ENCODE measurements around the gene KDM1A.

The KDM1A gene

DNA sequence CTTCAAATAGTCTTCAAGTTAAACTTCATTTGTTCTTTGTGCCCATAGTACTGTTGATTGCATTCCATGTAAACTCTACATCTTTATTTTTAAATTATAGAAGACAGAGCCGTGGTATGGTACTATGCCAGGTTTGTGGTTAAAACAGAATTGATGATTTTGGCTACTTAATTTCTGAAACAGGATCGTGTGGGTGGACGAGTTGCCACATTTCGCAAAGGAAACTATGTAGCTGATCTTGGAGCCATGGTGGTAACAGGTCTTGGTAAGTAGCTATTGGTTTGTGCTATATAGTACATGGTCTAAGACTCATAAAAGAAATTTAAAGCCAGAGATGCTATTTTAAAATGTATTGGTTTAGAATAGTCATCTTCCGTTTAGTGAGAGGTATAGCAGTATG lies 38.0 kb downstream of the KDM1A start:
- no peak for DNase-seq (ENCODE audit: low read depth)
- H3K4me3 ChIP-seq (ENCODE audit: low read depth, low read length) = no peak overlapping the region

DNA sequence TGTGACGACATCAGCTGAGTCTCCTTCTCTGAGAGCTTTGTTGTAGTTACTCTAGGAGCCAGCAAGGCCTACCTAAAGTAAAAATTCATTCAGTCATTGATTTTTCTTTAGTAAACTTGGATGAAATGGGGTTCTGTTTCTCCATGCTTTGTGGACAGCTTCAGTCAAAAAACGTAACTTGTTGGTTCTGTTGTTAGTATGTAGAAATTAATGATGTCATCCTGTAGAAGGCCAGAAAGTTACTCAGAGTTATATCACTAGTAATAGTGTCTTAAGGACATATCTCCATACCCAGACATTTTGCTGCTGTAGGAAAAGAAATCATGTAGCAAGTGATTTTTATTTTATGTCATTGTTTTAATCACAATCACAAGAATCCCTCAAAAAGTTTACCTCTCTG lies 43.0 kb downstream of the KDM1A start:
- no peak overlapping the region for H3K4me3 ChIP-seq (ENCODE audit: low read depth, low read length)
- DNase-seq (ENCODE audit: low read depth) = no peak

DNA sequence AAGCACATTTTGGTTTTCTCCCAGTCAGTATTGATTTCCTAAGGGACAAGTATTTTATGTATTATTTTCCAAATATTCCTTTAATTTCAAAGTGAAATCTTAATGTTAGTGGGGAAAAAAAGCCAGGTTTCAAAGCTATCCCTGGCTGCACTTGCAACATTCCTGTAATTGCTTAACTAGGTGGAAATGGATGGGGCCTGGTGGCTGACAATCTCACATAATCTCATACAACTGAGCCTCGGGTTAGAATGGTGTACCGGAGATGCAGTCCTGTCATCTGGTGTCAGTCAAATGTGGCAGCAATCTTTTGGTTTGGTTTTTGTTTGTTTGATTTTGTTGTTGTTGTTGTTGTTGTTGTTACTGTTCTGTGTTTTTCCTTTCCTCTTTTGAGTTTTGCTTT lies 46.1 kb downstream of the KDM1A start:
- DNase-seq (ENCODE audit: low read depth) = no peak
- no peak overlapping the region for H3K4me3 ChIP-seq (ENCODE audit: low read depth, low read length)

DNA sequence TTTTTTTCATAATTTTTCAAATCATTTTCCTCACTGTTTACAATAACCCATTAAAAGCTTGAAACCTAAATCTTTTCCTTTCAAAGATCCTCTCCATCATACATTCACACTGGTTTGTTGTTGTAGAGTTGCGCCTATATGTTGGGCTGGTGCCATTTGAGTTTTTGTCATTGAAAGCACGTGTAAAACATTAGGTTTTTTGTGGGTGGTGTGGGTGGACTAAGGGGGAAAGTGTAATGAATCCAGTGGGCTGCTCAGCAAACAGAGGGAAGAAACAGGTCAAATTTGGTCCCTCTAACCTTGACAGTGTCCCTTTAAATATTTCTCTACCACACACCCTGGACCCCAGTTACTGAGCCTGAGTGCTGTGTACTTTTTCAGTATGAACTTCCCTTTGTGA lies 46.8 kb downstream of the KDM1A start:
- no peak overlapping the region for H3K4me3 ChIP-seq (ENCODE audit: low read depth, low read length)
- DNase-seq (ENCODE audit: low read depth) = no peak

DNA sequence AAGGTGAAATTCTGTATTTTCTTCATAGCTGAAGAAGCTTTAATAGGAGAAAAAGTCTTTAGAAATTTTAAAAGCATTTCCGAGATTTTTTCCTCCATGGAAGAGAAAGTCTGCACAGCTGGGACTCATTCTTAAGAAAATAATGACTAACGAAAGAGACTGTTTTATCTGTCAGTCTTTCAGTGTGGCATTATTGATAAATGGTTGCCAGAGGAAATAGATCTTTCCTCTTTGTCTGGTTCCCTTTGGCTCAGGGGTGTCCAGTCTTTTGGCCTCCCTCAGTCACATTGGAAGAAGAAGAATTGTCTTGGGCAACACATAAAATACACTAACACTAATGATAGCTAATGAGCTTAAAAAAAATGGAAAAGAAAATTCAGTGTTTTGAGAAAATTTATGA lies 49.9 kb downstream of the KDM1A start:
- no peak overlapping the region for H3K4me3 ChIP-seq (ENCODE audit: low read depth, low read length)
- no peak for DNase-seq (ENCODE audit: low read depth)

DNA sequence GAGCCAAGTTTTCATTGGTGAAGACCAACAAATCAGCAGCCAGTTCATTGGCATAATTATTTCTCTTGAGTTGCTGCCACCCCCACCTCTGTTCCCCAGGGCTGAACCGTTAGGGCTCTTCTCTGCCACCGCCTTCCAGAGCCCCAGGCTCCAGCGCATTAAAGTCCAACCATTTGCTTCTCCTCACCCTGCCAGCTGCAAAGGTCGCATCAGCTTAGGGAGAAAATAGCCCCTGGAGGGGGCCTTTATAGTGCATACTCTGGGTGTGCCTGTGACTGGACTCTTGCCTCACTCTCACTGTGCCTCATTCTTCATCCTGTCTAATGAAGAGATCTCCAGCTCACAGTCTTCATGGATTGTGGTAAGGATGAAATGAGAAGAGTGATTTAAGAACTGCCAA lies 50.4 kb downstream of the KDM1A start:
- DNase-seq (ENCODE audit: low read depth) = no peak
- H3K4me3 ChIP-seq (ENCODE audit: low read depth, low read length) = no peak overlapping the region

DNA sequence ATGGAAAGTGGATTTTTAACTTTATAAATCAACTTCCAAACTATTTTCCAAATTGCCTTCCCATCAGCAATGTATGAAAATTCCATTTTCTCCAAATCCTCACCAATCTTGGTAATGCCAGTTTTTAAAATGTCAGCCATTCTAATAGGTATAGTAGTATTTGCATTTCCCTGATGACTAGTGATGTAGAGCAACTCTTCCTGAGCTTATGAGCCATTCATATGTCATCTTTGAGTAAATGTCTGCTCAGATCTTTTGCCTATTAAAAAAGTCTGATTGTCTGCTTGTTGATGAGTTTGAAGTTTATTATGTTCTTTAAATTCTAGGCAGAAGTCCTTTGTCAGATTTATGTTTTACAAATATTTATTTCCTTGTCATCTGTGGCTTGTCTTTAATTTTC lies 54.7 kb downstream of the KDM1A start:
- H3K4me3 ChIP-seq (ENCODE audit: low read depth, low read length) = no peak overlapping the region
- no peak for DNase-seq (ENCODE audit: low read depth)

DNA sequence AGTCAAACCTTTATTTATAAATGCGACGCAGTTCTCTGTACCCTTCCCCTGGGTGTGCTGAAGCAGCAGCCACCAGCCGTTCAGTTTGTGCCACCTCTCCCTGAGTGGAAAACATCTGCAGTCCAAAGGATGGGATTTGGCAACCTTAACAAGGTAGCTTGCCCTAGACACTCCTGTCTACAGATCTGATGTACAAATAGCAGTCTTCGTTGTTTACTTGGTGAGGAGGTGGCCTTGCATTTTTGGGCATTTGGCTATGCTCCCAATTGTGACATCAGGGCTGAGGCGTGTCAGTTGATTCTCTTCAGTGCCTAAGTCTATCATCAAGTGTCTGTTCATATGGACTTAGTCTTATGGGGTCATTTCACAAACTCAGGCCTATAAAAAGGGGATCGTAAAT lies 59.8 kb downstream of the KDM1A start:
- H3K4me3 ChIP-seq (ENCODE audit: low read depth, low read length) = no peak overlapping the region
- DNase-seq (ENCODE audit: low read depth) = no peak

DNA sequence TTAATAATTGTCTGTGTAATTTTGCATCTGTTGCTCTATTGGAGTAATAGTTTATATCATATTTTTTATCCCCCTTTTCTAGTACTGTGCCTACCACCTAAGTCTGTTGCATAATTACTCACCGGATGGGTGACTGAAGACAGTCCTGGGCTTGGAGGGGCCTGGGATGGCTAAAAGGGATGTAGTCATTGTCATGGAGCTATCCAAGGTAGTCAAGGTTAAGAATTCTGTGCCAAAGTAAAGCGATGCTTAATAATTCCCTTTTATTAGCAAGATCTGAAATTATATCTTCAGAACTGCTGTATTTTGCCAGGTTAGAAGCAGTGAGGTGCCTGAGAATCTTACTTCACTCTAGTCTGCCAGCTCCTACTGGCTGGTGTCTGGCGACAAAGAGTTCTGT lies 61.6 kb downstream of the KDM1A start:
- no peak overlapping the region for H3K4me3 ChIP-seq (ENCODE audit: low read depth, low read length)
- DNase-seq (ENCODE audit: low read depth) = no peak

DNA sequence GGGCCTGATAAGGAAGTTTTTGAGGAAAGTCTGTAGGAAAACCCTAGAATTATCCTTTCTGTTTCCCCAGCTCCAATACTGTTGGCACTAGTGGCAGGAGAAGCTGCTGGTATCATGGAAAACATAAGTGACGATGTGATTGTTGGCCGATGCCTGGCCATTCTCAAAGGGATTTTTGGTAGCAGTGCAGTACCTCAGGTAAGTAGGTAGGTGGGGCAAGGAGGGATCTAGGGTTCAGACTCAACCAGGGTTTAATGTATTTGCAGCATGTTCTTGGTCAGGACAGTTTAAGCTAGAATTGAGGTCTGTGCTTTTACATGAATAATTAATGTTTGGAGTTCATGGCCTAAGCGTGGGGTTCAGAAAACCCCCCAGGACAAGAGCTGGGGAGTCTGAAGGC lies 62.1 kb downstream of the KDM1A start:
- no peak for DNase-seq (ENCODE audit: low read depth)
- H3K4me3 ChIP-seq (ENCODE audit: low read depth, low read length) = no peak overlapping the region

DNA sequence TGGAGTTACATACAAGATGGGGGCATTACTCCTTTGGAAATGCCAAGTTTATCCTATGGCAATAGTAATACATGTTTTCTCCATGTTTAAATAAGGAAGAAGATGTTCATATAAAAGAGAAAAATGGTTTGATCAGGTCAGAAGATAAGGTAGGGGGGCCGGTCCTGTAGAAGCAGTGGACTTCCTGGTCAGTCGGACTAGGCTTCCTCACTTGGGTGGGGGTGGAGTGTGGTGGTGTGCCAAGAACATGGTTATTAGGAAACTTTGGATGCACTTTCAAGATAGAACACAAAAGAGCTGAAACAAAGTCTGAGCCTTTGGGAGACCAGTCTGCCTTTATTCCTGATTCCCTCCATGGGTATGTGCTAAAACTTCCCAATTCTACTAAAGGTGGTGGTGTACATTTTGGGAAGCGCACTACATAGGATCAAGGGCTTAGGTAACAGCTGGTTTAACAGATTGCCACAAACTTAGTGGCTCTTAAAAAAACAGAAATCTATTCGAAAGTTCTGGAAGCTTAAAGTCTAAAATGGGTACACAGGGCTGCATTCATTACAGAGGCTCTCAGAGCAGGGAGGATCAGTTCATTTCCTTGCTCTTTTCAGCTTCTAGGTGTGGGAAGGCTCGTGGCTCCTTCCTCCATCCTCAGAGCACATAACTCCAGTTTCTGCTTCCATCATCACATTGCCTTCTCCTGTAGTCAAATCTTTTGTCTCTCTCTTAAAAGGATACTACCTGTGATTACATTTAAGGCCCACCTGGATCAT lies 64.6 kb downstream of the KDM1A start:
- H3K4me3 ChIP-seq (ENCODE audit: low read depth, low read length) = no peak overlapping the region
- DNase-seq (ENCODE audit: low read depth) = no peak

DNA sequence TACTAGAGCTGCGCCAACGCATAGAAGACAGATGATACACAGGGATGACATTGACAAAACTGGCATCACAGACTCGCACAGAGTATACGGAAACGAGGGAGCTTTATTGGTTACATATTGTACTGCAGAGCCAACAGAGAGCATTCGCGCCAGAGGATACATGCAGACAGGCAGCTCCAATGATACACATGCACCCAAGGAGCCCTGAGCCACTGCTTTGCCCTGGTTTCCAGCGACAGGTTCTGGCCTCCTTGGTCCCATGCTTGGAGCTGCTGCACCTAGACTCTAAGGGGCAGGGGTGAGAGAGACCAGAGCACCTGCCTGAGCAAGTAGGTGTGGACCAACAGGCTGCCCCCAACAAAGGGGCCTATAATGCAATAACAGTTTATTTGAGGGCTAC lies 65.6 kb downstream of the KDM1A start:
- DNase-seq (ENCODE audit: low read depth) = no peak
- no peak overlapping the region for H3K4me3 ChIP-seq (ENCODE audit: low read depth, low read length)

DNA sequence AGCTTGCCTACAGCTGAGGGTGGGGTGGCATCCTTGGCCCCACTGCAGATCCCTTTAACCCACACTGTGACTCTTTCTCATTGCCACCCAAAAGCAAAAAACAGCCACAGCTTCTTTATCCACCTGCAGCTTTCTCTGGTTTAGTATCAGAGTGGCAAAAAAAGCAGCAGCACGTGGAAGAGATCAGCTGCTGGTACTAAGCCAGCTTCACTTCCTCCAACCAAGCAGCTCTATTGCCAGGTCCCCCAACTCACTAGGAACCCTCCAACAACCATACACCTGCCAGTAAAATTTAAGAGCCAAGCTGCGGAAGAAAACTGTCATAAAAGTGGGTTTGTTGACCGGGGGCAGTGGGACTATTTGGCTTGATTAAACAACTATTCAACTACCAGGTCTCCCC lies 66.4 kb downstream of the KDM1A start:
- no peak for DNase-seq (ENCODE audit: low read depth)
- no peak overlapping the region for H3K4me3 ChIP-seq (ENCODE audit: low read depth, low read length)

DNA sequence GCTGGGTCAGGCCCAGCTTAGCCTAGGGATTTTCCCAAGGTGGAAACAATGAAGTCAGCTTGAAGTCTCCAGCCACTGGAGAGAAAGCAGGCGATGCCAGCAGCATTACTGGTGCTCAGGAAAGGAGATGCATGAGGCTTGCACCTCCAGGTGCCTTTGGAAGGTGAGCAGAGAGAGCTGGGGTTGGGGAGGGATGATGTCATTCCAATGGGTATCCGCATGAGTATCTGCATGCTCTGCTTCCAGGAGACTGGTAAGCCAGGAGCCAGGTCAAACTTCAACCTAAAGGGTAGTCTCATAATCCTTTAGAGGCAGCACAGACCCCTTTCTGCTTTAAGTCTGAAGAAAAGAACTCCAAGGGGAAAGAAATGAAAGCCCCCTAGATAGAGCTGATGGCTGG lies 68.8 kb downstream of the KDM1A start:
- H3K4me3 ChIP-seq (ENCODE audit: low read depth, low read length) = no peak overlapping the region
- no peak for DNase-seq (ENCODE audit: low read depth)

DNA sequence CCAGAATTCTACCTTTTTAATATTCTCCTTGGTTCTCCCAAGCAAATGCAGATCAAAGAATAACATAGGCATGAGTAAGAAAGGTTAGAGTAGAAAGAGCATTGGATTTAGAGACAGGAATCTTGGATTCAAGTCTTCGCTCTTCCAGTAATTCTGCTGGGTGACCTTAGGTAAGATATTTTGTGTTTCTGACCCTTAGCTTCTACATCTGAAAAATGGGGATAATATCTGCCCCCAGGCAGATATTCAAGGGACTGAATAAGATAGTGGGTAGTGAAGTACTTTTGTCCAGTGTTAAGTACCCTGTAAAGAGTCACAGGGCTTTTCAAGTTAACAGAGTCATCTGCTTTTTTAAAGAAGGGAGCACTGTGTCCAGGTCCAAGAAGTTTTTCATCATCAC lies 70.8 kb downstream of the KDM1A start:
- H3K4me3 ChIP-seq (ENCODE audit: low read depth, low read length) = no peak overlapping the region
- no peak for DNase-seq (ENCODE audit: low read depth)

DNA sequence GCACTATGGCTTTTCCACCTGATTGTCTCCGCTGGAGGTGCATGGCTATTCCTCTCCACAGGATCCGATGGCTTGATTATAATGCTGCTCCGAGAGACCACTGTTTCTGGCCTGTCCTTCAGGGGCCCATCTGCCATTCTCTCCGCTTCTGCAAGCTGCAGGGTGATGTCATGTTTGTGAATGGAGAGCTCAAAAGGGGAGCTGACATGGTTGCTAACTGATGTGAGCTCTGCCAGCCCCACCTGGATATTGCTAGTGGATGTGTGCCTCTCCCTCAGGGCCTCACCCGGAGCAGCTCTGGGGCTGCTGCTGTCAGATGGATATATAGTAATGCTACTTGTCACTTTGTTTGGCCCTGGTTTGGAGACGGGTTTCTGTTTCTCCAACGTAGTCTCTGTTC lies 72.3 kb downstream of the KDM1A start:
- no peak overlapping the region for H3K4me3 ChIP-seq (ENCODE audit: low read depth, low read length)
- DNase-seq (ENCODE audit: low read depth) = no peak

DNA sequence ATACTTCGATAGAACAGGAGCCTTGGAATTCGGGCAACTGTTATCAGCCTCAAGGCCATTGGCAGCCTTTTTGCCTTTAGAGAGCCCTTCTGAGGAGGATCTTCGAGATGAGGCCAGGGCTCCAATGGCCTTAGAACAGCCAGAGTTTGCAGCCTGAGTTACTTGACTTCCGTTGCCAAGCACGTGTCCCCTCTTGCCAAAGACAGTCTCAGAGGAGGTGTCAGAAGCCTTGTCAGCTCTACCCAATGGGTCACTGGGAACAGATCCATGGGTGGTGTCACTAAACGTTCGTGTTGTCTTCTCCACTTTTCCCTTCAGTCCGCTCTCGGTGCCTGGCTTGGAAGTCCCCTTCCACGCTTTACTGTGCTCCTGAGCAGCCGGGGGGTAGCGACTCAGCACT lies 73.2 kb downstream of the KDM1A start:
- no peak overlapping the region for H3K4me3 ChIP-seq (ENCODE audit: low read depth, low read length)

DNA sequence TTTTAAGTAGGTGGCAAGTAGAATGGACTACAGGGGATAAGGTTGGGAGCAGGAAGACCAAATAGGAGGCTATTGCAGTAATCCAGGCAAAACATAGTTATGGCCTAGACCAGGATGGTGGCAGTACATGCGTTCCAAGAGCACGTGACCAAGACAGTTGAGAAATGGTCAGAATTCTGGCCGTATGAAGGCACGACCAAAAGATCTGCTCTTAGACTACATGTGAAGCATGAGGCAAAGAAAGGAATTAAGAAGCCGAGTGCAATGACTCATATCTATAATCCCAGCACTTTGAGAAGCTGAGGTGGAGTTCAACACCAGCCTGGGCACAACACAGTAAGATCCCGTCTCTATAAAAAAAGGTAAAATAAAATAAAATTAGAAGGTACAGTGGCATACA lies 78.0 kb downstream of the KDM1A start:
- no peak for DNase-seq (ENCODE audit: low read depth)
- H3K4me3 ChIP-seq (ENCODE audit: low read depth, low read length) = no peak overlapping the region

More for the DNA sequence above, 73.2 kb downstream of the KDM1A start:
- DNase-seq (ENCODE audit: low read depth) = no peak

DNA sequence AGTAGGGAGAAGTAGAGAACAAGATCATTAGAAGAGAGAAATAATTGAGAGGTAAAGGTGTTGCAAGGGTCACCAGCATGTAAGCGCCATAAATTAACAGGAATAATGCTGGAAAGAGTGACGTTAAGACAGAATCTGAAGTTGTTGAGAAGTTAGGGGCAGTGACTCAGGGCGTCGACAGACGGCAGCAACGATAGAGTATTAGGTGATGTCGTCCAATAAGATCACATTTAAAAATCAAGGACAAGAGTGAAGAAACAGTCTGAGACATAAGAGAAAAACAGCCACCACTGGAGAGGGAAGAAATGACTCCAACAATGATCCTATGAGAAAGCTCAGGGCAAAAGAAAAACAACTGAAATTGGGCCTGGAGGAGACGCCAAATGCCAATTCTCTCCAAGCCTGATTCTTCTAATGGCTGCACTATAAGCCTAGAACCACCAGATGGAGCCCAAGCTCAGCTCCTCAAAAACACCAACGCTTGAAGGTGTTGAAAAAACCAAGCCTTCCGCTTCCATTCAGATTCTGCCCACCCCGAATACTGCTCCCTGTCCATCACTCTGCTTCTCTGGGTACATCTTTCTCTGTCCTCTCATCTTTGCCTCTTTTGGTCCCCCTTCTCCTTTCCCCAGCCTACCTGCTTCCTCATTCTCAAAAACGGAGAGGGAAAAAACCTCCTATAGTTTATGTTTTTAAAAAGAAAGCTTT lies 79.3 kb downstream of the KDM1A start:
- no peak overlapping the region for H3K4me3 ChIP-seq (ENCODE audit: low read depth, low read length)
- DNase-seq (ENCODE audit: low read depth) = no peak

DNA sequence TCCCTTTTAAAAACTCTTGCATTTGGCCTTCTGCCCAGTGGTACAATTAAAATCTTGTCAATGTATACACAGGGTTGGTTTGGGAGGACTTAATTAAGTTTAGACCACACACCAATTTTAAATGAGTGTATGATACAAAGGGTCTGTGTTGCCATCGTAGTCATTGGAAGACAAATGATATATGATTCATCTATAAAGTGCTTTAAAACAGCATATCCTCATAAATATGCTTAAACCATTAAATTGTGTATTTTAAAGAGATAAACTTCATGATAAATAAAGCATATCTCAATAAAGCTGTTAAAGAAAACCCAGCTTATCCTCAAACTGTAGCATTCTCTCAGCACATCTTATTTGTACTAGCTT lies 79.9 kb downstream of the KDM1A start:
- no peak overlapping the region for H3K4me3 ChIP-seq (ENCODE audit: low read depth, low read length)
- DNase-seq (ENCODE audit: low read depth) = no peak

DNA sequence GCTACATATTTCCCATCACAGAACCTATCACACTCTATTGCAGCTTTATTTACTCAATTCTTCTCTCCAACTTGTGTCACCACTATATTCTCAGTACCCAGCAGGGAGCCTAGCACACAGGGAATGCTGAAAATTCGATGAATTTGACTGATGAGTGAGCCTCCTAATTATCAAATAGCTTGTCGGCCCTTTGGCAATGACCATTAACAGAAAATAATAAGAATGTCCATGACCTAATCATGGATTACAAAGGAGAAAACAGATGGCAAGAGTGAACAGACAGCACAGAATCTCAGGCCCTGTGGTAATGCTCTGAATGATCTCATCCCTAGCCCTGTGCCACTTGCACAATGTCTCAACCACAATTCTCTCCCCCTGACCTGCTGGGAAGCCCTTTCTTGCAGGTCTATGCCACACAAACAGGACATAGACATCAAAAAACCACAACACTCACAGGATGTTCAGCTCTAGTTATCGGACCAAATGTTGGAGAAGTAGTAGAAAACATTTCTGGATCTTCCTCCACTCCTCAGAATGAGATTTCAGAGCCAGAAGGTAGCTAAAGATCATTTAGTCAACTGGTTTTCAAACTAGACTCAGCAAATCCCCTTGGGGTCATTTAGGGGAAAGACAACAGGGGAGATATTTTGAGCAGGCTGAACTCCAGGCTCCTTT lies 80.9 kb downstream of the KDM1A start:
- DNase-seq (ENCODE audit: low read depth) = peak; percentile 97
- no peak overlapping the region for H3K4me3 ChIP-seq (ENCODE audit: low read depth, low read length)

Data from skeletal muscle cell (primary cell).